Stimulated activated CD4-positive, alpha-beta T cell treated with anti-CD3 and anti-CD28 coated beads, Interleukin-1b, Interleukin-23, amount 100 ng/mL, for 4 hours (primary cell): Measurements from ENCODE around the gene PRSS22.

Source experiments
- DNase-seq, 2 donors: peaks; one replicate each; pipeline ENCODE4 v3.0.0-alpha.2; 2020; ENCODE audit warnings: low read depth in 2 of 2

Gene PRSS22

GRCh38 chr16:2852731-2853507 lies 5.1 kb downstream of the PRSS22 start:
- no peak for DNase-seq

DNA sequence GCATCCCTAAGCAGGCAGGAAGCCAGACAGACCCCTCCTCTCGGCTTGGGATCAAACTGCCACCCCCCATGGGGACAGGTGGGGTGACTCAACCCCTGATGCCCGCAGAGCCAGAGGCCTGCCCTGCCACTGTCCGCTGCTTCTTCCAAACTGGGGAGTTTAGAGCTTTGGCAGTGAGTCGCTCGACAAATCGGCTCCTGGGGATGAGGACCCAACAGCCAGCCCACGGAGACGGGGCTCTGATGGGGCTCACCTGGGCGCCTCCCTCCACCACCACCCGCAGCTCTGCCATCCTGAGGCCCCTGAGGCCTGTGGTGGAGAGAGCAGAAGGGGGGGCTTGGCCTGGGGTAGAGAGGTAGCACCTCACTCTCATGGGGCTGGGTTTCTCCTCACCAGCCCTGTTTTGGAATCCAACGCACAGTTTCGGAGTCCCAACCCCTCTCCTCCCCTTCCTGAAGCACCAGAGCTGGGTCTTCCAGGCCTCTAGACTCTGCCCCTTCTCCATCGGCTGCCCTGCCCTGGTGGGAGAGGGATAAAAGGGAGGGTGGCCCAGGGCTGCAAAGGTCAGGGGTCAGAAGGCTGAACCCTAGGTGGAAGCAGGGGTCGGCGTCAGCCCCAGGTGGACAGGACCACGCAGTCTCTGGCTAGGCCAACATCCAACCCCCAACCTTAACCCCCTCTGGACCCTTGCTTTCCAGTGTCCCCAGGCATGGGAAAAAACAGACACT lies 5.8 kb downstream of the PRSS22 start:
- DNase-seq = no peak

DNA sequence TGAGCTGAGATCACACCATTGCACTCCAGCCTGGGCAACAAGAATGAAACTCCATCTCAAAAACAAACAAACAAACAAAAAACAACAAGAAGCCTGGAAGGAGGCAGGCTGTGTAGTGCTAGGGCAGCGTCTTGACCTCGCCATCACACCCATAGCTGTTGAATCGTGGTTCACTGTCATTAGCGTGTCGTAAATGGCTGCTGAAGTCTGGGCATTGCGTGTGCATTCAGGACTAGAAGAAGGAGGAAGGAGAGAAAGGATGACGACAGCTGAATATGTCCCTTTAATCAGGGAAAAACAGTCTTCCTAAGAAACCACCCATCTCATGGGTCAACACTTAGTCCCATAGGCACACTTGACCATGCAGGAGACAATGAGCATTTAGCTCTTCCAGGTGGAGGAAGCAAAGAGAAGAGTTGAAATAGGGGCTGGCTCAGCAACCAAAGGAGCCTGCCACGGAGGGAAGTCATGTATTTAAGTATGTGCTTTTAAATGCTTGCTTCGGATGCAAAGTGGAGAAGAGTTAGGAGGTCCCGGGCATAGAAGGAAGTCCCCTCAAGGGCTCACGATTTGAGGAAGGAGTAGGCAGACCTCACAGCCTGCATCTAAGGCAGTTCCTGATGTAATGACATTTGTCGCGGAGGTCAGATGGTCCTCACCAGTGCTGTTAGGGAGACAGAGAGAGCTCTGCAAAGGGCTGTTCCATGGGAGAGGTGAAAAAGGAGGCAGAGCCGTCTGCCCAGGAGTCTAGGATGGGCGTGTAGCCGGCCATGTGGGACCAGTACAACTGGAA lies 8.8 kb downstream of the PRSS22 start:
- no peak for DNase-seq

- no peak for DNase-seq
Measured at GRCh38 chr16:2846511-2847310, 11.3 kb downstream of the PRSS22 start.

DNA sequence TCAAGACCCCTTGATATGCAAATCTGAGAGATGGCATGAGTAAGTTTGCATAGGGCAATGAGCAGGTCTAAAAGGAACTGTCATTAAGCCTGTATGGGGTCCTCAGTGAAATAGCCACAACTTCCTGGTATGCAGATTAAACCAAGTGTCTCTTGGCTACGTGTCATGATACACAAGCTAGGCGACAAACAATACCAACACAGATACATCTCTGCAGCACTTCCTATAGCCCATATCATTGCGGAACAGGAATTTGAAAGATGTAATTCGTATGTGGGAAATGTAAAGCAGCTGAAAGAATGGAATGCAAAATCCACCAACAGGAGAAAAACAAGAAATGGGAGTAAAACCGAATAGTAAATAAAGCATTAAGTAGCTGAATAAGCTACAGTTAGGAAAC lies 12.9 kb downstream of the PRSS22 start:
- DNase-seq = no peak

DNA sequence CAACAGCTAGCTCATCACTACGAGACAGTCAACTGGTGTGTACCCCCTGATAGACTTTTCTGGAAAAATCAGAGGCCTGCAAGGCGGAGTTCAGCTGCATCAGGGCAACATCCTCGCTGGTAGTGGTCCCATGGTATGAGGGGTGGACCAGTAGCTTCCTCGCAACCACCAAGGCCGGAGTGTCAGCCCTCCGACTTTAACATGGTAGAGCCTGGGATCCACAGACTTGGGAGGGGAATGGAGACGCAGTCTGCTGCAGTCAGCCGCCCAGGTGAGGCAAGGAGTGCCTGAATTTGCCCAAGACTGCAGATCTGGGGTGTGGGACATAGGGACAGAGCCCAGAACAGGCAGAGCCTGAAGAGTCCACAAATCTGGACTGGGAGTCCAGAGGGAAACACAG lies 14.4 kb downstream of the PRSS22 start:
- DNase-seq = no peak

DNA sequence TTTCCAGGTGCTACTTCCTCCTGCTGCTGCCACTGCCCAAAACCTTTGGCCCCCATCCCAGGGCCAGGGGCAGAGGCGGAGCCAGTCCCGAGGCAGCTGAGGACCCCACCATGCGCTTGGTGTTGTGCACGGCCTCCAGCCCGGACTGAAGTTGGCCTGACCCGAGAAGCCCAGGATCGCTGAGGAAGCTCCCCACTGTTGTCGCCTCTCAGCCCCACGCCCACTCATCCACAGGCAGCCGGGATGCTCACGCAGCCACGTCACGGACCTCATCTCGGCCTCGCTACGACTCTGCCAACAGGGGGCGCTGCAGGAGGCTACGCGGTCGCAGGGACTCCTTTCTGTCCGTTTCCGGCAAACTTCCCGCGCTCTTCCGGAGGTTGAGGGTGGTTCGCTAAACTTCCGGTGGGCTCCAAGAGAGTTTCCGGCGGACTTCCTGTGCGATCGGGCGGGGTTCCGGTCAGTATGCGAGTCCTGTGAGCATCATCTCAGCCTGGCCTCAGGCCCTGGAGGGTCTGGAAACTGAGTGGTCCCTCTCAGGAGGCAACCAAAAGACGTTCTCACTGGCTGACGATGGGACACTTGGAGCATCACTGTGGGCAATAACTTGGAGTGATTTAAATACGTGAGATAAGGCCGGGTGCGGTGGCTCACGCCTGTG lies 15.5 kb downstream of the PRSS22 start:
- DNase-seq = peak; percentile 44 to 74

DNA sequence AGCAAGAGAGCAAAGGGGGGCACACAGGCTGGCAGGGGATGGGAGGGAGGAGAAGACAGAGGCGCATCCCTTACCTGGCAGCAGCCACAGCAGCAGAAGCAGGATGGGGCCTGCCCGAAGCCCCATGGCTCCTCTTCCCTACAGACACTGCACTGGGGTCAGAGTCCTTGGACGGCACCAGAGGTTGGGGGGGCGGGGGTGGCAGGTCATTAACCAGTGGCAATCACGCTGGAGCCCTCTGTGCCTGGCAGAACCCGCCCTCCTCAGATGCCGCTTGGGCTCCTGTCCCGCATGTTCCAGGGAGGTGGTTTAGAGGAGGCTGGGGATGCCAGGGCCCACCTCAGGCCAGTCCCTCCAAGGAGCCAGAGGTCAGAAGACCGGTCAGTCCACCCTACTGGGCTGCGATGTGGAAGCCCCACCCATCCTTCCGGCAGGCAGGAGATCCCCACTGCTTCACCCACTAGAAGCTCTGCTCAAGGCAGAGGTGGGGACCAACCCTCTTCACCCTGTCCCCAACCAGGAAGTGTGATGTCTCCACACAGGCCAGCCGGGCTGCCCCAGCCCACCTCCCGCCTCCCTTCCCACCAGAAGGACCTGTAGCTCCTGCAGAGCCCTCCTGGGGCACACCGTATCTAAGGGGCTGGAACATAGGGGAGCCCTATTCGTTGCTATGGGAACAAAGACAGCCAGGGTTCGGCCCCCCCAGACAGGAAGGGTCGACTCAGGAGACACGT lies 16.2 kb downstream of the PRSS22 start:
- no peak for DNase-seq

DNA sequence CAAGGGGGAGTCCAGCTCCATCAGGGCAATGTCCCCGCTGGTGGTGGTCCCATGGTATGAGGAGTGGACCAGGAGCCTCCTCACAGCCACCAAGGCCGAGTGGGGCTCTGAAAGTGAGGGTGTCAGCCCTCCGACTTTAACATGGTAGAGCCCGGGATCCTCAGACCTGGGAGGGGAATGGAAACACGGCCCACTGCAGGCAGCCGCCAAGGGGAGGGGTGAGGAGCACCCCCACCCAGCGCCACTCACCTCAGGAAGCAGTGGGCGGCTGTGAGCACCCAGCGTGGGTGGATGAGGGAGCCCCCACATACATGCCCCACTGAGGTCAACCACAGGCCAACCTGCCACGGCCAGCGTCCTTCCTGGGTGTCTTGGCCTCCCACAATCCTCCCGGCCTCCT lies 17.1 kb downstream of the PRSS22 start:
- no peak for DNase-seq

DNA sequence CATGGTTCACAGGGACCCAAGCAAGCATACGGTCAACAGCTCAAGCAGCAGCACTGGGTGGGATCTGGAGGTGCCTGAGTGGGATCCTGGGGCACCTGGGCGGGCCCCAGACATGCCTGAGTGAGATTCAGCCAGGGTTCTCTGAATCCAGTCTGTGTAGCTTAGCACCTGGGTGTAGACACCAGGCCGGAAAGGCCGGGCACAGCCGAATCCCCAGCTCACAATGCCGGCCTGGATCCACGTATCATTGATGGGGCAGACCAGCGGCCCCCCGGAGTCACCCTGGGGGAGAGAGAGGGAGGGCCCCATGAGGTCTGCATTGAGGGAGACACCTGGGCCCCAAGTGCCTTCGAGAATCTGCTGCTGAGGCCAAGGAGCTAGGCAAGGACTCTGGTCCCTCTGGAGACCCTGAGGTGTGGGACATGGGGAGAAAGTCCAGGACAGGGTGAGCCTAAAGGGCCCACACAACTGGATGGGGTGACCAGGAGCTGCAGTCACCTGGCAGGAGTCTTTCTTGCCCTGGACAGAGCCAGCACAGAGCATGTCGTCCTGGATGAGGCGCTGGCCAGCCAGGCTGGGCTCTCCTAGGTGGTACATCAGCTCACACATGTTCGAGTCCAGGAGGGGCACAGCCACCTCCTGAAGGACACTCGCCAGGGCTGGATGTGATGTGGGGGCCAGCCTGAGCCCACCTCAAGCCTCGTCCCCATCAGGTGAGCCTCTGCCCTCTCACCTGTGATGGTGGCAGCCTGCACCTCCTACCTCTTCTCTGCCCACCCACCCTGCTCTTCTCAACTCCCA lies 18.1 kb downstream of the PRSS22 start:
- no peak for DNase-seq

- DNase-seq = peak; percentile 29 to 44
Measured at GRCh38 chr16:2838928-2839327, 19.0 kb downstream of the PRSS22 start.

DNA sequence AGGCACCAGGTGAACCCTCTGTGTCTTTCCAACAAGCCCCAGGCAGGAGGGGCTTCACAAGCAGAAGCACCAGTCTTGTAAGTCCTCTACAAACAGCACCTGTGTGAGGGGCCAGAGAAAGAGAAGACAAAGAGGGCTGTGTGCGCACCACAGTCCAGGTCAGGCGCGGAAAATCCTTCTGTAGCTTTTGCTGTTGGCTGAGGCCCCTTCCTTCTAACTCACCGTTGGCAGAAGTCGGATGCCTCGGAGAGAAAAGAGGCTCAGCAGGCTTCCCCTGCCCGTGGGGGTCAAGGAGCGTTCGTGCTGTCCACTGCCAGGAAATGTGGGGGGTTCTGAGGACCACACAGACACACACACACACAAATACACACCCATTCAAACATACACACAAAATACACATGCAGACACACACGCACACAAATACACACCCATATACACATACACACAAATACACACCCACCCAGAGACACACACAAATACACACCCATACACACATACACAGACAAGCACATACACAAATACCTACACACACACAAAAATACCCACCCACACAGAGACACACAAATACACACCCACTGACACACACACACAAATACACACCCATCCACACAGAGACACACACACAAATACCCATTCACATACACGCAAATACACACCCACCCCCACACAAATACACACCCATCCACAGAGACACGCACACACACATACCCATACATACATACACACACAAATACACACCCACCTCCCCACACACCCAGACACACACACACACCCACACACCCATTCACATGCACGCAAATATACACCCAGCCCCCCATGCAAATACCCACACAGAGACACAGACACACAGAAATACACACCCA lies 21.1 kb downstream of the PRSS22 start:
- no peak for DNase-seq

GRCh38 chr16:2835638-2836493 lies 22.1 kb downstream of the PRSS22 start:
- DNase-seq = no peak

- no peak for DNase-seq
Measured at GRCh38 chr16:2834968-2835367, 23.0 kb downstream of the PRSS22 start.

GRCh38 chr16:2833776-2834175 lies 24.2 kb downstream of the PRSS22 start:
- DNase-seq = no peak

- DNase-seq = no peak
Measured at GRCh38 chr16:2831203-2831602, 26.8 kb downstream of the PRSS22 start.

- no peak for DNase-seq
Measured at GRCh38 chr16:2830355-2830695, 27.6 kb downstream of the PRSS22 start.
